Small intestine (tissue), 7 donors: ENCODE data around the gene SERPINB1. TPM values are rescaled to one million over a fixed set of nuclear protein-coding genes. Genes with fewer than 3 reads are reported as not detected.

Source experiments
- DNase-seq, 2 donors: peaks; one replicate each; pipeline versions ENCODE4 v3.0.0 to v3.0.0-alpha.2; 2013
- FAIRE-seq: peaks from 2 replicates; lab custom pipeline; 2012; peaks lifted over from hg19 to GRCh38; lab: Jason Lieb, UNC
- H3K27ac ChIP-seq, 3 donors: one replicate each; pipeline ENCODE4 v1.5.1; 2013; ENCODE audit warnings: low read length in 2 of 3, mild to moderate bottlenecking in 2 of 3, control low read depth in 1 of 3, inconsistent platforms in 1 of 3, low read depth in 1 of 3, moderate library complexity in 1 of 3
- H3K27me3 ChIP-seq, 3 donors: one replicate each; pipeline ENCODE4 v1.6.1; 2013; ENCODE audit warnings: low read length in 3 of 3, inconsistent platforms in 1 of 3; ENCODE audit not compliant: control insufficient read depth in 3 of 3, insufficient read depth in 3 of 3
- H3K36me3 ChIP-seq, 3 donors: one replicate each; pipeline ENCODE4 v1.6.1; 2013; ENCODE audit warnings: low read length in 3 of 3, inconsistent platforms in 1 of 3, low read depth in 1 of 3, mild to moderate bottlenecking in 1 of 3, moderate library complexity in 1 of 3; ENCODE audit not compliant: control insufficient read depth in 3 of 3, insufficient read depth in 2 of 3
- H3K4me1 ChIP-seq, 3 donors: one replicate each; pipeline ENCODE4 v1.6.1; 2013; ENCODE audit warnings: low read length in 2 of 3, inconsistent platforms in 1 of 3, low read depth in 1 of 3, mild to moderate bottlenecking in 1 of 3, moderate library complexity in 1 of 3; ENCODE audit not compliant: control insufficient read depth in 3 of 3, insufficient read depth in 2 of 3
- H3K4me3 ChIP-seq, 3 donors: one replicate each; pipeline ENCODE4 v1.5.1; 2013; ENCODE audit warnings: low read length in 3 of 3, control low read depth in 1 of 3, inconsistent platforms in 1 of 3, low read depth in 1 of 3, mild to moderate bottlenecking in 1 of 3, moderate library complexity in 1 of 3
- H3K9me3 ChIP-seq, 2 donors: one replicate each; pipeline ENCODE4 v1.6.1; 2013; ENCODE audit warnings: low read depth in 1 of 2, low read length in 1 of 2; ENCODE audit not compliant: control insufficient read depth in 2 of 2, insufficient read depth in 1 of 2
- WGBS, 3 donors: extraction: QIAGEN DNeasy Blood & Tissue Kit; methylation state at CpG; one replicate each; pipeline ENCODE4 v1.1.7; 2013; 5-methylcytosine and 5-hydroxymethylcytosine counted together
- polyA plus RNA-seq, 4 donors: library from polyadenylated mRNA; stranded (reverse) in 3 of 4; unstranded in 1 of 4; fragments of 200-250 nt in 3 of 4; fragments of 120-200 nt in 1 of 4; gene quantifications; one replicate each; pipeline versions ENCODE4 v1.2.1 to v1.2.3, GENCODE V29; 2013
- donor health status: healthy with polysubstance abuse.
- donor health status: control.
- donor health status: control.
- donor health status: Bipolar disorder and iron deficiency.
- donor health status: healthy.

SERPINB1 gene
- polyA plus RNA-seq, 4 donors: 116 to 226 (median 161) TPM

GRCh38 chr6:2816158-2816557, 25.5 kb downstream of the SERPINB1 start:
- Histone ChIP-seq H3K27ac (no peak overlapping the region), H3K9me3 (peaks cover 0 to 6% of the 10 kb centered on the region in 2 donors), H3K27me3 (no peaks in the 10 kb centered on the region), H3K4me1 (peaks cover 0 to 17% (median 0%) of the 10 kb centered on the region in 3 donors), H3K4me3 (no peak overlapping the region), H3K36me3 (peaks cover 0 to 1% (median 0%) of the 10 kb centered on the region in 3 donors)
- FAIRE-seq (no peak), DNase-seq (no peak)

GRCh38 chr6:2812695-2813094, 29.0 kb downstream of the SERPINB1 start:
- Histone ChIP-seq H3K4me1 (peaks cover 3 to 31% (median 4%) of the 10 kb centered on the region in 3 donors), H3K9me3 (peaks cover 0 to 6% of the 10 kb centered on the region in 2 donors), H3K4me3 (no peak overlapping the region), H3K27ac (no peak overlapping the region), H3K36me3 (peaks cover 0 to 3% (median 0%) of the 10 kb centered on the region in 3 donors), H3K27me3 (no peaks in the 10 kb centered on the region)
- FAIRE-seq: no peak
- WGBS, 3 donors: 70 to 97% (median 82%) methylated on average over 3 of the region's 3 CpGs
- DNase-seq: no peak

GRCh38 chr6:2810092-2810671, 31.5 kb downstream of the SERPINB1 start:
- DNase-seq (peak; percentile 81 to 86), FAIRE-seq (no peak)
- H3K4me3 ChIP-seq: no peak overlapping the region
- H3K36me3 ChIP-seq: peaks cover 0 to 3% (median 0%) of the 10 kb centered on the region in 3 donors
- H3K27me3 ChIP-seq: no peaks in the 10 kb centered on the region
- 22 to 60% (median 35%) methylated on average over 9 of the region's 9 CpGs for WGBS, 3 donors
- no peaks in the 10 kb centered on the region for H3K9me3 ChIP-seq
- peak overlapping the region; percentile 56 to 87 (median 60) for H3K27ac ChIP-seq
- H3K4me1 ChIP-seq: peaks cover 4 to 28% (median 6%) of the 10 kb centered on the region in 3 donors

- no peaks in the 10 kb centered on the region for H3K9me3 ChIP-seq
- H3K27ac ChIP-seq: peak overlapping the region in 1 of 3 donors; percentile 87
- H3K27me3 ChIP-seq: no peaks in the 10 kb centered on the region
- FAIRE-seq (no peak), DNase-seq (peak in 1 of 2 donors; percentile 53)
- peaks cover 4 to 28% (median 6%) of the 10 kb centered on the region in 3 donors for H3K4me1 ChIP-seq
- peaks cover 0 to 3% (median 0%) of the 10 kb centered on the region in 3 donors for H3K36me3 ChIP-seq
- 70 to 80% (median 73%) methylated on average over 2 of the region's 2 CpGs for WGBS, 3 donors
- no peak overlapping the region for H3K4me3 ChIP-seq
Measured at GRCh38 chr6:2809015-2809414, 32.6 kb downstream of the SERPINB1 start.

GRCh38 chr6:2807342-2808090, 34.1 kb downstream of the SERPINB1 start:
- FAIRE-seq (no peak), DNase-seq (no peak)
- Histone ChIP-seq H3K9me3 (no peaks in the 10 kb centered on the region), H3K4me3 (no peak overlapping the region), H3K27ac (no peak overlapping the region), H3K27me3 (no peaks in the 10 kb centered on the region), H3K36me3 (peaks cover 0 to 3% (median 0%) of the 10 kb centered on the region in 3 donors), H3K4me1 (peaks cover 4 to 28% (median 6%) of the 10 kb centered on the region in 3 donors)
- 58 to 71% (median 66%) methylated on average over 9 of the region's 9 CpGs for WGBS, 3 donors

- peaks cover 0 to 3% (median 0%) of the 10 kb centered on the region in 3 donors for H3K36me3 ChIP-seq
- H3K9me3 ChIP-seq: no peaks in the 10 kb centered on the region
- no peak for FAIRE-seq
- WGBS, 3 donors: 68 to 83% (median 76%) methylated on average over 3 of the region's 3 CpGs
- H3K4me3 ChIP-seq: no peak overlapping the region
- peaks cover 4 to 28% (median 6%) of the 10 kb centered on the region in 3 donors for H3K4me1 ChIP-seq
- H3K27me3 ChIP-seq: no peaks in the 10 kb centered on the region
- no peak for DNase-seq
- H3K27ac ChIP-seq: no peak overlapping the region
Measured at GRCh38 chr6:2806644-2807043, 35.0 kb downstream of the SERPINB1 start.

GRCh38 chr6:2805031-2805430, 36.6 kb downstream of the SERPINB1 start:
- FAIRE-seq: no peak
- H3K27ac ChIP-seq: no peak overlapping the region
- H3K27me3 ChIP-seq: no peaks in the 10 kb centered on the region
- peaks cover 0 to 8% (median 0%) of the 10 kb centered on the region in 3 donors for H3K36me3 ChIP-seq
- no peak overlapping the region for H3K4me3 ChIP-seq
- peaks cover 4 to 15% (median 6%) of the 10 kb centered on the region in 3 donors for H3K4me1 ChIP-seq
- no peaks in the 10 kb centered on the region for H3K9me3 ChIP-seq
- no peak for DNase-seq
- WGBS, 3 donors: 94 to 96% (median 96%) methylated on average over 14 of the region's 14 CpGs

- FAIRE-seq (no peak), DNase-seq (no peak)
- Histone ChIP-seq H3K9me3 (no peaks in the 10 kb centered on the region), H3K27me3 (no peaks in the 10 kb centered on the region), H3K4me3 (no peak overlapping the region), H3K36me3 (peaks cover 0 to 8% (median 0%) of the 10 kb centered on the region in 3 donors), H3K4me1 (peaks cover 2 to 10% (median 6%) of the 10 kb centered on the region in 3 donors), H3K27ac (no peak overlapping the region)
- 79 to 84% (median 83%) methylated on average over 6 of the region's 6 CpGs for WGBS, 3 donors
Measured at GRCh38 chr6:2804516-2804915, 37.1 kb downstream of the SERPINB1 start.
